Activated T-cell treated with anti-CD3 and anti-CD28 coated beads, Interleukin-2, amount 50 U/mL, for 72 hours (primary cell): ENCODE results near the gene METTL1. TPM values are rescaled to one million over a fixed set of nuclear protein-coding genes. Genes with fewer than 3 reads are reported as not detected.

Experiments
- ATAC-seq, 2 donors: fragments of 150-1000 bp; cut with Tn5 transposase; replicated peaks in 1 of 2; 2 replicates each; pipeline ENCODE4 v1.10.0; 2021; ENCODE audit warnings: moderate library complexity in 2 of 2, mild to moderate bottlenecking in 1 of 2
- DNase-seq, 2 donors: peaks; one replicate each; pipeline ENCODE4 v3.0.0; 2021 to 2022; ENCODE audit warnings: mixed read lengths in 1 of 2
- H3K27ac Mint-ChIP-seq: one replicate; pipeline ENCODE4 v1.8.0; 2022; ENCODE audit warnings: mild to moderate bottlenecking, moderate library complexity, mixed read lengths
- H3K27me3 Mint-ChIP-seq: one replicate; pipeline ENCODE4 v1.8.0; 2022; ENCODE audit warnings: low read depth, mixed read lengths
- H3K36me3 Mint-ChIP-seq, 2 donors: one replicate each; pipeline ENCODE4 v1.8.0; 2022; ENCODE audit warnings: mixed read lengths in 2 of 2, mild to moderate bottlenecking in 1 of 2; ENCODE audit not compliant: insufficient read depth in 2 of 2
- H3K4me1 Mint-ChIP-seq: one replicate; pipeline ENCODE4 v1.8.0; 2022; ENCODE audit warnings: low read depth, mixed read lengths
- H3K4me3 Mint-ChIP-seq, 2 donors: one replicate each; pipeline ENCODE4 v1.8.0; 2022; ENCODE audit warnings: mild to moderate bottlenecking in 2 of 2, mixed read lengths in 2 of 2, moderate library complexity in 2 of 2
- H3K9me3 Mint-ChIP-seq, 2 donors: one replicate each; pipeline ENCODE4 v1.8.0; 2022; ENCODE audit warnings: mixed read lengths in 2 of 2
- total RNA-seq, 2 donors: library from RNA; stranded (reverse); gene quantifications; one replicate each; pipeline ENCODE4 v1.2.3, GENCODE V29; 2022

The METTL1 gene
- total RNA-seq, 2 donors from 2014 or later, result 18.7 TPM

DNA sequence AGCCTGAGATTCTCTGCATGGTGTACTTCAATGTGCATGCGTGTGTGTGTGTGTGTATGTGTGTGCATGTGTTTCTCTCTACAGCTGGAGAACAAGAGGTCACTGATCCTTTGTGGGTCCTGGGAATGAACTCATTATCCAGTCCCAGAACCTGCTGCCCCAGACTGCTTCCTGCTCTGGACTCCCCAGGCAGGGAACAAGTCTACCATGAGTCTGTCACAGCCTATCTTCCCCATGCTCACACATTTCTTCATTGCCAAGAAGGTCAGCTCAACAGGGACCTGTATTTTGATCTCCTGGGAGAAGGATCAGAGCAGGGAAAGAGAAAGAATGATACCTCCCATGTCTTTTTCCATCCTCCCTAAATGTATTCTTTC is 30.5 kb downstream of the METTL1 start:
- no peaks in the 10 kb centered on the region for H3K27me3 Mint-ChIP-seq
- H3K27ac Mint-ChIP-seq, result peak overlapping the region; percentile 74
- H3K4me3 Mint-ChIP-seq, result peak overlapping the region; percentile 80
- no peaks in the 10 kb centered on the region for H3K9me3 Mint-ChIP-seq
- H3K36me3 Mint-ChIP-seq, result peaks cover 4 to 6% of the 10 kb centered on the region in 2 donors
- DNase-seq, result no peak
- no peak for ATAC-seq
- peaks cover 66% of the 10 kb centered on the region for H3K4me1 Mint-ChIP-seq

DNA sequence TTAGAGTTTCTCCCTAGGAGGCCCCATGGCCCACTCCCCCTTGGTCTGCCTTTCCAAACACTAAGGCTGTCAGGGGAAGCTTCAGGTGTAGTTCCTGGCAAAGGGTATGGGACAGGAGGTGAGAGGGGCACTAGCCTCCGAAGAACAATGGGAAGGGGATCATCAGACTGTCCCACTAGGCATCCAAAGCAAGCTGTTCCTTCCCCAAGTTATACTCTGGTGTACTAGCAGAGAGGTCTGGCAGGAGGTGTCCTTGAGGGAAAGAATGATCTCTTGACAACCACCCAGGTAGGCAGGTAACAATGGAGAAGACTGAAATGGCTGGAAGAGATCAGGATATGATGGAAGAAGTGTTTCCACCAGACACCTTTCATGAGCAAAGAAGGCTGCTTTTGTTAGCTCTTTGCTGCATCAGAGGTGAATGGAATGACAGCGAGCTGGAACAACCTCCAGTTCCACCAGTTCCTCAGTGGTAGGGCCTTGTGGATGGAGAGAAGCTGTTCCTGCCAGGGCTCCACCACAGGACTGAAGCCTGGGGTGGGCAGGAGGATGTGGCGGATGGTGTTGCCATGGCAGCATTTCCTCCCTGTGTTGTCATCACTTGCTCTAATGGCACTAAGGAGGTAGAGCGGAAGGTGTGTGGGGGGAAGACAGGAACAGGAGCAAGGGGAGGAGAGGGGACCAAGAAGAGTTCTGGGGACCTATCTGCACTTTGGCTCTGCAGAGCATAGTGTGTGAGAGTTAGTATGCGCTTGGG is 31.1 kb downstream of the METTL1 start:
- Mint-ChIP-seq H3K27ac (peak overlapping the region; percentile 29), H3K4me3 (peak overlapping the region; percentile 80), H3K36me3 (peaks cover 4 to 6% of the 10 kb centered on the region in 2 donors), H3K9me3 (no peaks in the 10 kb centered on the region), H3K4me1 (peaks cover 63% of the 10 kb centered on the region), H3K27me3 (no peaks in the 10 kb centered on the region)
- DNase-seq, result peak; percentile 79 to 80
- ATAC-seq, result peak; percentile 52 to 69

- DNase-seq (no peak), ATAC-seq (no peak)
- Mint-ChIP-seq H3K27ac (no peak overlapping the region), H3K36me3 (peaks cover 4 to 6% of the 10 kb centered on the region in 2 donors), H3K9me3 (no peaks in the 10 kb centered on the region), H3K4me3 (peak overlapping the region; percentile 61 to 80), H3K4me1 (peaks cover 57% of the 10 kb centered on the region), H3K27me3 (no peaks in the 10 kb centered on the region)
Observed at GRCh38 chr12:57739914-57740538, 31.9 kb downstream of the METTL1 start.

GRCh38 chr12:57739387-57739786 is 32.5 kb downstream of the METTL1 start:
- no peaks in the 10 kb centered on the region for H3K27me3 Mint-ChIP-seq

GRCh38 chr12:57738661-57739237 is 33.2 kb downstream of the METTL1 start, which contains the start of gene AGAP2:
Gene AGAP2 (minus strand): TSS chr12:57738742. CDS start chr12:57738246, 496 bp downstream.
- DNase-seq, result no peak
- Mint-ChIP-seq H3K36me3 (peaks cover 2 to 7% of the 10 kb centered on the region in 2 donors), H3K4me1 (peaks cover 45% of the 10 kb centered on the region), H3K27me3 (no peaks in the 10 kb centered on the region), H3K9me3 (no peaks in the 10 kb centered on the region), H3K4me3 (peak within 1 kb of the TSS; percentile 56 to 61), H3K27ac (peak within 1 kb of the TSS; percentile 75)
- ATAC-seq, result no peak

More at GRCh38 chr12:57739387-57739786, 32.5 kb downstream of the METTL1 start:
- Mint-ChIP-seq H3K4me1 (peaks cover 50% of the 10 kb centered on the region), H3K27ac (peak overlapping the region; percentile 75), H3K36me3 (peaks cover 2 to 6% of the 10 kb centered on the region in 2 donors), H3K4me3 (peak overlapping the region; percentile 56 to 61), H3K9me3 (no peaks in the 10 kb centered on the region)
- DNase-seq (no peak), ATAC-seq (no peak)

GRCh38 chr12:57737467-57738460 is 34.1 kb downstream of the METTL1 start:
- ATAC-seq, result no peak
- Mint-ChIP-seq H3K4me3 (no peak overlapping the region), H3K27ac (no peak overlapping the region), H3K27me3 (no peaks in the 10 kb centered on the region), H3K36me3 (peaks cover 2 to 7% of the 10 kb centered on the region in 2 donors), H3K9me3 (no peaks in the 10 kb centered on the region), H3K4me1 (peaks cover 45% of the 10 kb centered on the region)
- DNase-seq, result no peak

DNA sequence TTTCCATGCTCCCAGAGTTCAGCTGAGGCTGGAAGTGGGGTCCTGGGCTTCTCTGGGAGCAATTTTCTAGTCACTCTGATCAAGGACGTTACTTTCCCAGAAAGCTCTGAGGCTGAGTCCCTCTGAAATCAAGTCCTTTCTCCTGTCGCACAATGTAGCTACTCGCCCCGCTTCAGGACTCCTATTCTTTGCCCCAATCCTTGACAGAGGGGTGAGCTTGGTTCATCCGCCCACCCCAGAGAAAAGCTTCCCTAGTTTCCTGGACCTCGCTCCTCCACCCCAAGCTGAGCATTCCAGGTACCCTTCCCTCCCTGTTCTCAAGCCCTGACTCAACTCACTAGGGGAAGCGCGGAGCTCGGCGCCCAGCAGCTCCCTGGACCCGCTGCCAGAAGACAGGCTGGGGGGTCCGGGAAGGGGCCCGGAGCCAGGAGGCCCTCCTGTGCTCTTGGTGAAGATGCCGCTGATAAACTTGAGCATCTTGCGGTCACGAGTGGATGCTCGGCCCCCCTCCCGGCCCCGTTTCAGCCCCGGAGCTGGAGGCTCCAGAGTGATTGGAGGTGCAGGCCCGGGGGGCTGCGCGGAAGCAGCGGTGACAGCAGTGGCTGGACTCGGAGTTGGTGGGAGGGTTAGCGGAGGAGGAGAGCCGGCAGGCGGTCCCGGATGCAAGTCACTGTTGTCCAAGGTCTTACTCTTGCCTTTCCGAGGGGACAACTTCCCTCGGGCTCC is 35.0 kb downstream of the METTL1 start:
- H3K4me3 Mint-ChIP-seq, result no peak overlapping the region
- H3K27me3 Mint-ChIP-seq, result no peaks in the 10 kb centered on the region
- ATAC-seq, result no peak
- H3K27ac Mint-ChIP-seq, result no peak overlapping the region
- no peak for DNase-seq
- peaks cover 2 to 7% of the 10 kb centered on the region in 2 donors for H3K36me3 Mint-ChIP-seq
- H3K9me3 Mint-ChIP-seq, result no peaks in the 10 kb centered on the region
- H3K4me1 Mint-ChIP-seq, result peaks cover 36% of the 10 kb centered on the region

GRCh38 chr12:57735952-57736740 is 35.8 kb downstream of the METTL1 start:
- H3K4me1 Mint-ChIP-seq, result peaks cover 32% of the 10 kb centered on the region
- peaks cover 2 to 11% of the 10 kb centered on the region in 2 donors for H3K36me3 Mint-ChIP-seq
- ATAC-seq, result no peak
- H3K27ac Mint-ChIP-seq, result no peak overlapping the region
- no peaks in the 10 kb centered on the region for H3K9me3 Mint-ChIP-seq
- H3K4me3 Mint-ChIP-seq, result no peak overlapping the region
- no peaks in the 10 kb centered on the region for H3K27me3 Mint-ChIP-seq
- no peak for DNase-seq

DNA sequence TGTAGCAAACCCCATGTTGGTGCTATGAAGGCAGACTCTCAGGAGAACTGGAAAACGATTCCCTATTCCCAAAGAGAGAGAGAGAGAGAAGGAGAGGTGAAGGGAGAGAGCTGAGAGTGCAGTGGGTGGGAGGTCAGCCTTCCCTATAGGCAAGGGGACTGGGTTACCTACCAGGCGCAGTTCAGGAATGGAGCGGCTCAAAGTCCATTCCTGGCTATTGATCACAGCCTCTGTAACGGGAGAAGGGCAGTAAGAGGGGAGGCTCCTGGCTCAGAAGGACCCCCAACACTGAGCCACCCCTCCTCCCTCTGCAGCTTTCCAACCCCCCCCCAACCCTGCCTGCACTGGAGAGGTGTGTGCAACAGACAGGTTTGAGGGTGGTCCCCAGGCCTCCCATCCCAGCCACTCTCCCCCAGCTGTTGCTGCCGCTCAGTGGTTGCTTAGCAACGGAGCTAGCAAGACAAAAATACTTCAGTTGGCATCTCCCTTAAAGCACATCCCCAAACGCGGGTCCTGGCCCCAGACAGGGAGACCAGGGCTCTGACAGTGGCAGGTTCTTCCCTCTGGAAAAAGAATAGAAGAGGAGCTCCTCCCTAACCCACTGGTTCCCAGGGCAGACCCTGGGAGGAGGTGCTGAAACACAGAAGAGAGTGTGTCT is 36.6 kb downstream of the METTL1 start:
- ATAC-seq, result no peak
- no peaks in the 10 kb centered on the region for H3K27me3 Mint-ChIP-seq
- peaks cover 24% of the 10 kb centered on the region for H3K4me1 Mint-ChIP-seq
- DNase-seq, result no peak
- peaks cover 2 to 10% of the 10 kb centered on the region in 2 donors for H3K36me3 Mint-ChIP-seq
- H3K9me3 Mint-ChIP-seq, result no peaks in the 10 kb centered on the region
- no peak overlapping the region for H3K4me3 Mint-ChIP-seq
- peak overlapping the region; percentile 6 for H3K27ac Mint-ChIP-seq

GRCh38 chr12:57734591-57734990 is 37.3 kb downstream of the METTL1 start:
- peaks cover 16% of the 10 kb centered on the region for H3K4me1 Mint-ChIP-seq
- DNase-seq (no peak), ATAC-seq (no peak)
- no peaks in the 10 kb centered on the region for H3K9me3 Mint-ChIP-seq
- no peak overlapping the region for H3K4me3 Mint-ChIP-seq
- peaks cover 2 to 10% of the 10 kb centered on the region in 2 donors for H3K36me3 Mint-ChIP-seq
- peak overlapping the region; percentile 14 for H3K27ac Mint-ChIP-seq
- no peaks in the 10 kb centered on the region for H3K27me3 Mint-ChIP-seq

GRCh38 chr12:57733928-57734327 is 38.0 kb downstream of the METTL1 start:
- no peak for DNase-seq
- no peak for ATAC-seq
- H3K4me1 Mint-ChIP-seq, result peaks cover 10% of the 10 kb centered on the region
- no peak overlapping the region for H3K27ac Mint-ChIP-seq
- no peaks in the 10 kb centered on the region for H3K27me3 Mint-ChIP-seq
- no peak overlapping the region for H3K4me3 Mint-ChIP-seq
- peaks cover 4 to 10% of the 10 kb centered on the region in 2 donors for H3K36me3 Mint-ChIP-seq
- H3K9me3 Mint-ChIP-seq, result no peaks in the 10 kb centered on the region
